GM13976 (cell line): ENCODE results near the gene JAM3.

Experiments
- DNase-seq: peaks from one replicate; pipeline ENCODE4 v3.0.0; 2012; ENCODE audit warnings: low spot score
- in situ Hi-C: fragments of 300-500 bp; cut with MboI; formaldehyde crosslinking; loops from one replicate; pipeline ENCODE4 v1.12.0; 2022; ENCODE audit warnings: low sequenced_read_pairs, mixed read lengths, inconsistent platforms; ENCODE audit not compliant: unreplicated experiment
- TF ChIP-seq, protein P1 (sequence below): IDR thresholded peaks from 2 replicates; pipeline ENCODE4 v1.5.1; 2012; ENCODE audit warnings: borderline replicate concordance, mild to moderate bottlenecking; ENCODE audit not compliant: insufficient read depth; ENCODE audit errors: extremely low read depth, missing control alignments, control extremely low read depth

Gene JAM3

DNA sequence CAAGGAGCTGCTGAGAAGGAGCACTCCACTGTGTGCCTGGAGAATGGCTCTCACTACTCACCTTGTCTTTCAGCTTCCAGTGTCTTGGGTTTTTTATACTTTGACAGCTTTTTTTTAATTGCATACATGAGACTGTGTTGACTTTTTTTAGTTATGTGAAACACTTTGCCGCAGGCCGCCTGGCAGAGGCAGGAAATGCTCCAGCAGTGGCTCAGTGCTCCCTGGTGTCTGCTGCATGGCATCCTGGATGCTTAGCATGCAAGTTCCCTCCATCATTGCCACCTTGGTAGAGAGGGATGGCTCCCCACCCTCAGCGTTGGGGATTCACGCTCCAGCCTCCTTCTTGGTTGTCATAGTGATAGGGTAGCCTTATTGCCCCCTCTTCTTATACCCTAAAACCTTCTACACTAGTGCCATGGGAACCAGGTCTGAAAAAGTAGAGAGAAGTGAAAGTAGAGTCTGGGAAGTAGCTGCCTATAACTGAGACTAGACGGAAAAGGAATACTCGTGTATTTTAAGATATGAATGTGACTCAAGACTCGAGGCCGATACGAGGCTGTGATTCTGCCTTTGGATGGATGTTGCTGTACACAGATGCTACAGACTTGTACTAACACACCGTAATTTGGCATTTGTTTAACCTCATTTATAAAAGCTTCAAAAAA, 82.3 kb downstream of the JAM3 start:
- TF ChIP-seq, protein P1, sequence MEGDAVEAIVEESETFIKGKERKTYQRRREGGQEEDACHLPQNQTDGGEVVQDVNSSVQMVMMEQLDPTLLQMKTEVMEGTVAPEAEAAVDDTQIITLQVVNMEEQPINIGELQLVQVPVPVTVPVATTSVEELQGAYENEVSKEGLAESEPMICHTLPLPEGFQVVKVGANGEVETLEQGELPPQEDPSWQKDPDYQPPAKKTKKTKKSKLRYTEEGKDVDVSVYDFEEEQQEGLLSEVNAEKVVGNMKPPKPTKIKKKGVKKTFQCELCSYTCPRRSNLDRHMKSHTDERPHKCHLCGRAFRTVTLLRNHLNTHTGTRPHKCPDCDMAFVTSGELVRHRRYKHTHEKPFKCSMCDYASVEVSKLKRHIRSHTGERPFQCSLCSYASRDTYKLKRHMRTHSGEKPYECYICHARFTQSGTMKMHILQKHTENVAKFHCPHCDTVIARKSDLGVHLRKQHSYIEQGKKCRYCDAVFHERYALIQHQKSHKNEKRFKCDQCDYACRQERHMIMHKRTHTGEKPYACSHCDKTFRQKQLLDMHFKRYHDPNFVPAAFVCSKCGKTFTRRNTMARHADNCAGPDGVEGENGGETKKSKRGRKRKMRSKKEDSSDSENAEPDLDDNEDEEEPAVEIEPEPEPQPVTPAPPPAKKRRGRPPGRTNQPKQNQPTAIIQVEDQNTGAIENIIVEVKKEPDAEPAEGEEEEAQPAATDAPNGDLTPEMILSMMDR: no peak
- in situ Hi-C loops: no loop called here

DNA sequence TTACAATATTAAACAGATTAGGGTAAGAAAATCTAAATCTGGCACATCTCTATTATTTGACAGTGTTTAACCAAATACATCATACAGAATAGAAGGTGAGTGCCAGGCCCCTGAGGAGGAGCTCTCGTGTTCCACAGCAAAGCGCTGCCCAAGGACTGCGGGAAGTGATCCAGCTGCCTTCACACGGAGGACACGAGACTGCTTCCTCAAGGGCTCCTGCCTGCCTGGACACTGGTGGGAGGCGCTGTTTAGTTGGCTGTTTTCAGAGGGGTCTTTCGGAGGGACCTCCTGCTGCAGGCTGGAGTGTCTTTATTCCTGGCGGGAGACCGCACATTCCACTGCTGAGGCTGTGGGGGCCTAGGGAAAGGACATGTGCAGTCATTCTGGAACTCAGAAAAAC, 83.8 kb downstream of the JAM3 start:
- DNase-seq: no peak
- TF ChIP-seq, protein P1: no peak
- in situ Hi-C loops: no loop called here

More for the DNA sequence above, 82.3 kb downstream of the JAM3 start:
- no peak for DNase-seq

DNA sequence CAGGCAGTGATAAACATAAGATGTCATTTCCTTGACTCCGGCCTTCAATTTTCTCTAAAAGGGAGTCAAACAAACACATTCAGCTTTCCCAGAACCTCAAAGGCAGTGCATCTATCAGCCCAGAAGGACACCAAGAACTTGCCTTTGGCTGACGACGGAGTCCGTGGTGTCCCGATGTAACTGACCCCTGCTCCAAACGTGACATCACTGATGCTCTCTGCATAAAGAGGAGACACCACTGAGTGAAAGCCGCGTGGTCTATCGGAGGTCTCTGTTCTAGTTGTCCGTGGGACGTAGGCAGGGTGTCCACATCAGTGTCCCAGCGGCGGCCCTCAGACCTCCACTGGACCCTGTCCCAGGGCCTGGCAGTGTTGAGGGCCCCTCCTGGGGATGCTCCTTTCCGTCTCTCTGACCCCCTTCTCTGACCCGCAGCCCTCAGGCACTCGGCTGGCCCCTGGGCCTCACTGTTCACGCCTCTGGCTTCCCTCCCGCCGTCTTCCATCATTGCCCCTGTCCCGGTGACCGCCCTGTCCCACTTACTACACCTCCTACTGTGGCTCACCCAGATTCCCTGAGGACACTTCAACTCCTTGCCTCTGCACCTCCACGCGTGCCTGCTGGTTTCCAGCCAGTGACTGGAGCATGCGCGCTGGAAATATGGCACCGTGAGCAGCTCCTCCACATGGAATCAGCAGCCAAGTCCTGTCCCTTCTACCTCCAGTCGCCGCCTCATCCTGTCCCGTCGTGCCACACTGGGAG, 84.5 kb downstream of the JAM3 start:
- in situ Hi-C loops: no loop called here
- TF ChIP-seq, protein P1: no peak
- DNase-seq: no peak

DNA sequence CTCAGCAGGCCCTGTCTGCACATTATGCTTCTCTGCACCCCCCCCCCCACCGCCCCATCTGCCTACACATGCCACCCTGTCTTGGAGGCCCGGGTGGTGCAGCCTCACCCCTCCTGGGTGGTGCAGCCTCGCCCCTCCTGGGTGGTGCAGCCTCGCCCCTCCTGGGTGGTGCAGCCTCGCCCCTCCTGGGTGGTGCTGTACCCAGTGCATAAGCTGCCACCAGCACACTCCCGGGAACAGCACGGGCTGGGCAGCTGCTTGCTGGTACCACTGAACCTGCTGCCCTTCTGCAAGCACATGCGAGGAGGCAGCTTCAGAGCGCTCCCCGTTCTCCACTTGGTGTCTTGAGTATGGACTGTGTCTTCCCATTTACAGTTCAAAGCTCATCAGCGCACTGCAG, 85.6 kb downstream of the JAM3 start:
- no peak for DNase-seq
- in situ Hi-C loops: no loop called here
- TF ChIP-seq, protein P1: no peak

DNA sequence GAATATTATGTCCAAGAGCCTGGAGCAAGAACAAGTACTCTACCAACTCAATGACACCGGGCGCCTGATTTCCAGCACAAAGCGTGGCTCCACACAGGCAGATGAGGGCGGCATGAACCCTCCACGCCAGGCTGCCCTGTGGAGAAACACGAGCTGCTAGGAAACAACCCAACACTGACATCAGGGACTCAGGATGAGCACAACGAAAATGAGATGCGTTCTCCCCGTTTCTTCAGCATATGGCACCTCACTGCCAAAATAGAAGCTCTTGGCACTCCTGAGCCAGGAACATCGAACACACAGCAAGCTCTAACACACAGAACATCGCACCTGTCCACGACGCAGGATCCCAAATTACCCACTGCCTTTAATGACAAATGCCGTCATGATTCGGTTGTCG, 86.6 kb downstream of the JAM3 start:
- in situ Hi-C loops: no loop called here
- TF ChIP-seq, protein P1: no peak

DNA sequence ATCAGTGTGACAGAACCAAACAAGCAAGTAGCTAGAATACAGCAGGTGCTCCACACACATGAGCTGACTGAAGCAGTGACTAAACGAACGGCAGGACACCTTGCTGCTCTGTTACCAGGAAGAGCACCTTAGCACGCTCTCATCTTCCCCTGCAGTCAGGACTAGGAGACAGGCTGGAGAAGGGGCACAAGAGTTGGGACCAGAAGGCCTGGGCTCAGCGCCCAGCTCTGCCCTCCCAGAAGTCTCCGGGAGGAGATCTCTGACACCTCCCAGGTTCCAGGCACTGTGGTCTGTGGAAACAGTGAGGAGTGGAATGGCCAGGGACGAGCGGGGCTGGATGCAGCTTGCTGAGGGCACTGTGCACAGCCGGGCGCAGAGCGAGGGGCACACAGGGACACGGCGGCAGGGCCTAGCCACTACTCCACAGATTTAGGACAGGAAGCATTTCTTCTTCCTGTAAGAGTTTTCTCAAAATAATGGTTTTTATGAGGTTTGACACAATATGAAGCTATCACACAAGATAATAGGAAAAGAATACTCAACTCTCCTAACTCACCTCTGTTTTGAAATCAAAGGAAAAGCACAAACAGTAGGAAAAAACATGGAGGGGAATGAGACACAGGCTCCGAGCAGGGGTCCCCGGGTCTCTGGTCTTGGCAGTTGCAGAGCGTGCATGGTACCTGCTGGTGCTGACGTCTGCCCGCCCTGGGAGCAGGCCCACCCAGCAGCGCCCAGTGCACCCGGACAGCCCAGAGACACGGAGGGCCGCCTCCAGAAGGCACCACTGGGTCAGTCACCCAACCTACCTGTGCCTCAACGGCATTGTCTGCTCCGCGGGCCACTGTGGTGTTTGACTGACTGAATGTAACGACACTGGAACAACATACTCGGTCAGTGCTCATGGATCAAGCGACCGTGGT, 87.3 kb downstream of the JAM3 start:
- TF ChIP-seq, protein P1: no peak
- no peak for DNase-seq
- in situ Hi-C loops: no loop called here

More for the DNA sequence above, 86.6 kb downstream of the JAM3 start:
- no peak for DNase-seq
